H9 (cell line): ENCODE measurements around the gene NKAPD1. TPM values are rescaled to one million over a fixed set of nuclear protein-coding genes. Genes with fewer than 3 reads are reported as not detected.

Source experiments
- DNase-seq: peaks from one replicate; pipeline ENCODE4 v3.0.0-alpha.2; 2017
- H2AFZ ChIP-seq: one replicate; pipeline ENCODE4 v1.6.1; 2013; ENCODE audit warnings: mild to moderate bottlenecking, low read length, control low read depth, moderate library complexity
- H2AK5ac ChIP-seq: 2 replicates; pipeline ENCODE4 v1.6.1; 2013; ENCODE audit warnings: low read length, control low read depth, mixed read lengths; ENCODE audit not compliant: insufficient read length
- H2BK120ac ChIP-seq: one replicate; pipeline ENCODE4 v1.6.1; 2013; ENCODE audit warnings: low read depth, mild to moderate bottlenecking, low read length, control low read depth, inconsistent platforms; ENCODE audit not compliant: poor library complexity, severe bottlenecking
- H2BK12ac ChIP-seq: 2 replicates; pipeline ENCODE4 v1.6.1; 2013; ENCODE audit warnings: low read length, control low read depth, mixed read lengths, low read depth; ENCODE audit not compliant: insufficient read length
- H2BK15ac ChIP-seq: 2 replicates; pipeline ENCODE4 v1.6.1; 2013; ENCODE audit warnings: low read depth, low read length, control low read depth
- H2BK20ac ChIP-seq: one replicate; pipeline ENCODE4 v1.6.1; 2013; ENCODE audit warnings: low read depth, mild to moderate bottlenecking, low read length, control low read depth, inconsistent platforms; ENCODE audit not compliant: poor library complexity, severe bottlenecking
- H2BK5ac ChIP-seq: 2 replicates; pipeline ENCODE4 v1.6.1; 2013; ENCODE audit warnings: low read length, control low read depth, mixed read lengths; ENCODE audit not compliant: insufficient read length
- H3K14ac ChIP-seq: 2 replicates; pipeline ENCODE4 v1.6.1; 2013; ENCODE audit warnings: low read length, control low read depth; ENCODE audit not compliant: insufficient read depth
- H3K18ac ChIP-seq: 2 replicates; pipeline ENCODE4 v1.6.1; 2013; ENCODE audit warnings: low read depth, mild to moderate bottlenecking, mixed read lengths, low read length, control low read depth; ENCODE audit not compliant: insufficient read length
- H3K23ac ChIP-seq: 2 replicates; pipeline ENCODE4 v1.6.1; 2013; ENCODE audit warnings: low read length, control low read depth, mixed read lengths, low read depth; ENCODE audit not compliant: insufficient read length
- H3K23me2 ChIP-seq: 2 replicates; pipeline ENCODE4 v1.6.1; 2013; ENCODE audit warnings: low read depth, mild to moderate bottlenecking, mixed read lengths, low read length, control low read depth; ENCODE audit not compliant: insufficient read length, poor library complexity, severe bottlenecking
- H3K27ac ChIP-seq: 2 replicates; pipeline ENCODE4 v1.5.1; 2013; ENCODE audit warnings: low read length, control low read depth, mixed read lengths, low read depth; ENCODE audit not compliant: insufficient read length
- H3K27me3 ChIP-seq: 2 replicates; pipeline ENCODE4 v1.6.1; 2013; ENCODE audit warnings: low read length, control low read depth, inconsistent platforms; ENCODE audit not compliant: insufficient read depth
- H3K4ac ChIP-seq: 2 replicates; pipeline ENCODE4 v1.6.1; 2013; ENCODE audit warnings: low read depth, mild to moderate bottlenecking, control low read depth, inconsistent platforms, low read length, moderate library complexity
- H3K4me1 ChIP-seq: 2 replicates; pipeline ENCODE4 v1.6.1; 2013; ENCODE audit warnings: low read length, control low read depth, inconsistent platforms; ENCODE audit not compliant: insufficient read depth
- H3K4me2 ChIP-seq: 2 replicates; pipeline ENCODE4 v1.6.1; 2013; ENCODE audit warnings: low read length, control low read depth, mixed read lengths; ENCODE audit not compliant: insufficient read length, insufficient read depth
- H3K56ac ChIP-seq: 2 replicates; pipeline ENCODE4 v1.6.1; 2013; ENCODE audit warnings: low read depth, mild to moderate bottlenecking, mixed read lengths, low read length, control low read depth; ENCODE audit not compliant: insufficient read length
- H3K79me1 ChIP-seq: 2 replicates; pipeline ENCODE4 v1.6.1; 2013; ENCODE audit warnings: low read depth, mild to moderate bottlenecking, moderate library complexity, low read length, control low read depth, inconsistent platforms; ENCODE audit not compliant: insufficient read depth, poor library complexity, severe bottlenecking
- H3K79me2 ChIP-seq: 2 replicates; pipeline ENCODE4 v1.6.1; 2013; ENCODE audit warnings: low read length, control low read depth, inconsistent platforms; ENCODE audit not compliant: insufficient read depth
- H3K9ac ChIP-seq: 2 replicates; pipeline ENCODE4 v1.6.1; 2013; ENCODE audit warnings: low read length, control low read depth, mixed read lengths; ENCODE audit not compliant: insufficient read length; ENCODE audit errors: extremely low read depth
- H3K9me3 ChIP-seq: one replicate; pipeline ENCODE4 v1.6.1; 2013; ENCODE audit warnings: low read depth, low read length, inconsistent platforms; ENCODE audit not compliant: control insufficient read depth
- H3T11ph ChIP-seq: one replicate; pipeline ENCODE4 v1.6.1; 2013; ENCODE audit warnings: mild to moderate bottlenecking, low read length, control low read depth, inconsistent platforms
- H4K20me1 ChIP-seq: one replicate; pipeline ENCODE4 v1.6.1; 2013; ENCODE audit not compliant: control insufficient read depth, insufficient read length, insufficient read depth
- H4K5ac ChIP-seq: 2 replicates; pipeline ENCODE4 v1.6.1; 2013; ENCODE audit warnings: low read depth, mild to moderate bottlenecking, mixed read lengths, low read length, control low read depth; ENCODE audit not compliant: insufficient read length
- H4K8ac ChIP-seq: replicated peaks from 2 replicates; pipeline ENCODE4 v1.6.1; 2013; ENCODE audit warnings: low read length, control low read depth, mixed read lengths, low read depth; ENCODE audit not compliant: insufficient read length
- H4K91ac ChIP-seq: 2 replicates; pipeline ENCODE4 v1.6.1; 2013; ENCODE audit warnings: low read depth, mild to moderate bottlenecking, moderate library complexity, mixed read lengths, low read length, control low read depth; ENCODE audit not compliant: insufficient read length
- H3K27ac Mint-ChIP-seq, 3 experiments: 2 replicates in 2 of 3; 3 replicates in 1 of 3; pipeline ENCODE4 v1.8.0; 2020 to 2021; ENCODE audit warnings: mixed read lengths in 3 of 3, mild to moderate bottlenecking in 1 of 3, moderate library complexity in 1 of 3
- H3K27me3 Mint-ChIP-seq: 2 replicates; pipeline ENCODE4 v1.8.0; 2021; ENCODE audit warnings: low read depth, mild to moderate bottlenecking, moderate library complexity, mixed read lengths
- H3K36me3 Mint-ChIP-seq, 3 experiments: 2 replicates in 2 of 3; 3 replicates in 1 of 3; pipeline ENCODE4 v1.8.0; 2020 to 2021; ENCODE audit warnings: low read depth in 3 of 3, mixed read lengths in 3 of 3; ENCODE audit not compliant: insufficient read depth in 1 of 3
- H3K4me1 Mint-ChIP-seq, 2 experiments: 2 replicates each; pipeline ENCODE4 v1.8.0; 2020; ENCODE audit warnings: mixed read lengths in 2 of 2
- H3K4me3 Mint-ChIP-seq, 2 experiments: 2 replicates in 1 of 2; 3 replicates in 1 of 2; pipeline ENCODE4 v1.8.0; 2020 to 2021; ENCODE audit warnings: mild to moderate bottlenecking in 2 of 2, mixed read lengths in 2 of 2, moderate library complexity in 1 of 2
- H3K9me3 Mint-ChIP-seq, 2 experiments: 2 replicates in 1 of 2; 3 replicates in 1 of 2; pipeline ENCODE4 v1.8.0; 2020; ENCODE audit warnings: mild to moderate bottlenecking in 2 of 2, mixed read lengths in 2 of 2, moderate library complexity in 1 of 2
- WGBS: extraction: QIAGEN DNeasy Blood & Tissue Kit; methylation state at CpG from one replicate; pipeline ENCODE4 v1.1.7; 2013; ENCODE audit warnings: missing lambda C conversion rate, low lambda C conversion rate, mixed read lengths; ENCODE audit not compliant: insufficient read length; ENCODE audit errors: extremely low coverage; 5-methylcytosine and 5-hydroxymethylcytosine counted together
- total RNA-seq: library from RNA; stranded (reverse); gene quantifications from 2 replicates; pipeline ENCODE4 v1.2.1, GENCODE V29; 2021
- TF ChIP-seq, protein P1 (sequence below): fragments of 200-600 bp; sonication (generic); conservative IDR thresholded peaks from 3 replicates; pipeline ENCODE4 v1.8.0; 2021; ENCODE audit warnings: antibody characterized with exemption, mild to moderate bottlenecking

Gene NKAPD1
- total RNA-seq, 1 experiment from 2014 or later, result 25.9 TPM

- Histone ChIP-seq H2AFZ (no peak overlapping the region), H2BK15ac (no peak overlapping the region), H3K56ac (no peak overlapping the region), H2BK20ac (no peak overlapping the region), H3K14ac (no peak overlapping the region), H4K8ac (no peak overlapping the region), H3K9ac (no peak overlapping the region), H3K79me2 (no peaks in the 10 kb centered on the region), H3K27me3 (no peaks in the 10 kb centered on the region), H3T11ph (no peak overlapping the region), H3K23me2 (no peaks in the 10 kb centered on the region), H3K9me3 (no peaks in the 10 kb centered on the region), H3K18ac (no peak overlapping the region), H3K4ac (no peak overlapping the region), H3K4me1 (no peaks in the 10 kb centered on the region), H4K20me1 (no peaks in the 10 kb centered on the region), H3K27ac (no peak overlapping the region), H3K4me2 (no peak overlapping the region), H3K23ac (no peak overlapping the region), H2AK5ac (no peak overlapping the region), H4K91ac (no peak overlapping the region), H3K79me1 (no peaks in the 10 kb centered on the region), H2BK5ac (peak overlapping the region; percentile 39), H2BK120ac (no peak overlapping the region), H4K5ac (no peak overlapping the region), H2BK12ac (no peak overlapping the region)
- Mint-ChIP-seq H3K4me1 (no peaks in the 10 kb centered on the region), H3K36me3 (no peaks in the 10 kb centered on the region), H3K27ac (no peak overlapping the region), H3K9me3 (peaks cover 0 to 3% of the 10 kb centered on the region in 2 experiments; a peak in 2 of 5 replicates), H3K27me3 (no peaks in the 10 kb centered on the region), H3K4me3 (no peak overlapping the region)
- no peak for DNase-seq
- TF ChIP-seq, protein P1, sequence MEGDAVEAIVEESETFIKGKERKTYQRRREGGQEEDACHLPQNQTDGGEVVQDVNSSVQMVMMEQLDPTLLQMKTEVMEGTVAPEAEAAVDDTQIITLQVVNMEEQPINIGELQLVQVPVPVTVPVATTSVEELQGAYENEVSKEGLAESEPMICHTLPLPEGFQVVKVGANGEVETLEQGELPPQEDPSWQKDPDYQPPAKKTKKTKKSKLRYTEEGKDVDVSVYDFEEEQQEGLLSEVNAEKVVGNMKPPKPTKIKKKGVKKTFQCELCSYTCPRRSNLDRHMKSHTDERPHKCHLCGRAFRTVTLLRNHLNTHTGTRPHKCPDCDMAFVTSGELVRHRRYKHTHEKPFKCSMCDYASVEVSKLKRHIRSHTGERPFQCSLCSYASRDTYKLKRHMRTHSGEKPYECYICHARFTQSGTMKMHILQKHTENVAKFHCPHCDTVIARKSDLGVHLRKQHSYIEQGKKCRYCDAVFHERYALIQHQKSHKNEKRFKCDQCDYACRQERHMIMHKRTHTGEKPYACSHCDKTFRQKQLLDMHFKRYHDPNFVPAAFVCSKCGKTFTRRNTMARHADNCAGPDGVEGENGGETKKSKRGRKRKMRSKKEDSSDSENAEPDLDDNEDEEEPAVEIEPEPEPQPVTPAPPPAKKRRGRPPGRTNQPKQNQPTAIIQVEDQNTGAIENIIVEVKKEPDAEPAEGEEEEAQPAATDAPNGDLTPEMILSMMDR, result no peak
- no CpG with 5 or more reads among the region's 2 CpGs for WGBS
These were observed 53.0 kb downstream of the NKAPD1 start for GRCh38 chr11:112127056-112127455.
